Measurements from ENCODE around the gene IZUMO1. TPM values are rescaled to one million over a fixed set of nuclear protein-coding genes. Genes with fewer than 3 reads are reported as not detected.

The IZUMO1 gene
- 0.16 and 0.50 TPM in 2 replicates for total RNA-seq

DNA sequence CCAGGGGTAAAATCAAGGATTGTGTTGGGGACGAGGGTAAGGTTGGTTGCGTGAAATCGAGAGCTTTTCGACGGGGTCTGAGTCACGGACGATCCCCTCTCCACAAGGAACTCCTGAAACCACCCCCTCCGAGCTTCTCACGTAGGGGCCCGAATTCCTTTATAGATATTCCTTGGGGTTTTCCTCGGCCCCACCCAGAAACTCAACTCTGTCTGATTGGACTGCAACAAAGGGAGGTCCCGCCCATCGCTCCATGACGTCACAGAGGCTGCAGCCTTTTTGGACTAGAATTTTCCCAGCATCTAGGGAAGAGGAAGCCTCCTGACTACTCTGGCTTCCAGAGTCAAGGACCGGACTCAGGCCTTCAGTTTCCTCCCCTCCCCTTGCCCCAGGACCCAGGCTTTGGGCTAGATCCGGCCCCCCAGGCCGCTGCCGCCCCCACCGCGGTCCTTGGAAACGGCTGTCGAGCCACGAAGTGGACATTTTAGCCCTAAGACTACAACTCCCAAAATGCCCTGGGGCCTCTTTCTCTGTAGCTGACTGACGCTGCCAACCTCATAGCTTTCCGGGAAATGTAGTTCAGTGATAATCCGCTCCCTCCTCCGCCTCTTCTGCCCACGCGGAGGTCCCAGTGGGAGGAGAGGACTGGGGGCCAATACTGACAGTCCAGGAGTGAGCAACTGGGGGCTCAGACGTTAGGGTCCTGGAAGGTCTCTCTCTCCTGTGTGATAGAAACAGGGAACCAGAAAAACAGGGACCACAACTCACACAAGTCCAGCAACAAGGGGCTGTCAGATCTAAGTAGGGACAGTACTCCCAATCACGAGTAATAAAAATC is at the start of gene IZUMO1:
TSS of gene IZUMO1 (minus strand) at position 172 of the 838 bp plus-strand sequence. CDS start 1,050 bp downstream, outside the sequence.

GRCh38 chr19:48755084-48755641 is 8.5 kb upstream of the IZUMO1 start, which contains the start of gene FGF21:
Gene FGF21, plus strand, starts transcription at chr19:48755524. Its CDS starts 713 bp downstream, at chr19:48756237.

DNA sequence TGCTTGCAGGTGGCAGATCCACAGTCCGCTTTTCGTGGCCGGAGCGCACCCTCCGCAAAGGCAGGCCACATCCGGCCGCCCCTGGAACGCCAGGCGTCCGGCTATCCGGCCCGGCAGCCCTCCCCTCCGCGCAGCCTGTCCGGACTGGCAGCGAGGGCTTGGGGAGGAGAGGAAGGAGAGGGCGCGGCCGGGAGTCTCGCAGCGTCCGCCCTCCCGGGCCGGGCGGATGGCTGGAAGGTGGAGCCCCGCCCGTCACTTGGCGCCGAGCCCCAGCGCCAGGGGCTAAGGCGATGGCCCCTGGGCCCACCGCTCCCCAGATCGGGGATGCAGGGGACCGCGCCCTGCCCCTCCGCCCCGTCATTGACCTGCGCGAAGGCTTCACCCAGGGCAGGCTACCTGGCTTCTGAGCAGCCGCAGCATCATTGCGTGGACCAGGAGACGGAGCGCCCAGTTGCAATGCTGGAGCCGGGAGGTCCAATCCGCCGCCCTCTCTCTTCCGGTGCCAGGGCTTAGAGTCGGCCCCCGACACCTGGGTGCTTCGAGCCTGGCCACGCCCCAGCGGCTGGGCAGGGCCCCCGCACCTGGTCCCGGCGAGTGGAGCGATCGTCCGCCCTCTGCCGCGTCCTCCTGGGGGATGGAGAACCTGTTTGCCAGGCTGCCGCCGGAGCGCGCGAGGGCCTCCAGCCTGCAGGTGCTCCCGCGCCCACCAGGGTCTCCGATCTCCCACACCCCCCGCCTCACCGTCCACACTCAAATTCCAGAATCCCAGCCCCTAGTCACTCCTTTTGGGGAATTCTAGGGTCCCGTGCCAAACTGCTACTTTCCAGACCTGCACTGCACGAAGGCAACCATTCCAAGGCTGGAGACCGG is 6.0 kb upstream of the IZUMO1 start, which contains the start of gene FUT1:
TSS of gene FUT1 (minus strand) at position 146 of the 870 bp plus-strand sequence. CDS start 1,360 bp downstream, outside the sequence.

DNA sequence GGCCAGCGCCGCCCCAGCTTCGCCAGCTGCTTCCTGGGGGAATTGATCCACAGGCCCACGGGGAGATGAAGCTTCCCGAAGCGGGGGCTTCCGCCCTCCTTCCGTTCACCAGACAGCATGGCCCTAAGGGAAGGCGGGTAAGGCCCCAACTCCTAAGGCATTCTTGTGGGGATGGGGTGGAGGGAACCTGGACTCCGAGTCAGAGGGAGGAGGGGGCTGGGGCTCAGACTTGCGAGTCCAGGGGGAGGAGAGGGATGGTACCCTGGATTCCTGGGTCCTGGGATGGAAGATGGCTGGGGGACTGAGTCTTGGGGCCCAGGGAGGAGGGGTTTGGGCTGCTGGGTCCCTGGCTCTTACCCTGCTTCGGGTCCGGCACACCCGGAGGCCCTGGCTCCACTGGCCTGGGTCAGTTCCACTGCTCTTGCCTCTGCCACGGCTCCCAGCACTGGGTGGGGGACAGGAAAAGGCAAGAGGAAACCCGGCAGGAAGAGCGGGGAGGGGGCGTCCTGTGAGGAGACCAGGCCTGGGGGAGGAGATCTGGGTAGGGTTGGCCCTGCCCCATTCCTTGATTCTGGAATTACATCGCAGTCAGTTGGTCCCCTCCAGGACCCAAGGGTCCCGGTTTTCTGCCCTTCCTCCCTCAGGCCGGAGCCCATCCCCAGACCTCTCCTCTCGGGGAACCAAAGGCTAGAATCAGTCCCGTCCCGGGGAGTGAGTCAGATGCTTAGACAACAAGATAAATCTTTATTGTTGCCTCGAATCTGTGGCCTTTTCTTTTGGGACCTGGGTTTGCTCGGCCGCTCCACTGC is 6.3 kb downstream of the IZUMO1 start, which contains the start of gene RASIP1:
TSS of gene RASIP1 (minus strand) at position 447 of the 809 bp plus-strand sequence. CDS start at position 119, 328 bp downstream.

GRCh38 chr19:48719263-48720171 is 27.2 kb downstream of the IZUMO1 start, which contains the start of gene MAMSTR:
Gene MAMSTR, minus strand, starts transcription at chr19:48719725. Its CDS starts 694 bp downstream, at chr19:48719031.

DNA sequence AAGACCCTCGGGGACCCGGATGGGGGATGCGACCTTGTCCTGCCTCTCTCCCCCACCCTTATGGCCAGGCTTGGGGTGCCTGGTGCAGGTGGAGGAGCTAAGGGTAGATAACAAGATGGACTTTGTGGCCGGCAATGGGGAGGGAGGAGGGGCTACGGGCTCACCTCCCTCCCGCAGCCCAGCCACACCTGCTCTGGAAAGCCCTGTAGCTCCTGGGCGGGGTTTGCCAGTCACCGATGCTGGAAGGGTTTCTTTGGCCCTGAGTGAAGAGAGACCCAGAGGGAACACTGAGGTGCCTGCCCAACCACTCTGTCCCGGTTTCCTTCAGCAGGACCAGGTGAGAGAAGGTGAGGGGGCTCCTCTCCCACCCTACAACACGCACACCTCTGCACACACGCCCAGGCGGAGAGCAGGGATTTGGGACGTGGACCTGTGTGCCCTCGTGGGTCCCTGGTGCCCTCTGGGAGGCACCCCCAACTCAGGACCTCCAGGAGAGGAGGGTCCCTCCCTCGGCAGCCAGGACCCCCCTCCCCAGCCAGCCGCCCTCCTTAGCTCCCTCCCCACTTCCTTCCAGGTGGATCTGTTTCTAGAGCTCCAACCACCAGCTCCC is 50.9 kb downstream of the IZUMO1 start, which contains the start of gene FUT2:
TSS of gene FUT2 (plus strand) at position 229 of the 610 bp plus-strand sequence. CDS start 6,986 bp downstream, outside the sequence.

Other genes with a start within 250 kb of the IZUMO1 start
- 0.06 TPM in 1 of 2 replicates, not detected in the other for gene LMTK3, start 235.1 kb downstream of the IZUMO1 start, total RNA-seq
- not detected in 2 replicates for gene SULT2B1, start 194.7 kb downstream of the IZUMO1 start, total RNA-seq
- gene SPACA4, start 140.2 kb downstream of the IZUMO1 start, total RNA-seq: not detected in 2 replicates
- gene FAM83E, start 131.8 kb downstream of the IZUMO1 start, total RNA-seq: 0.49 and 0.94 TPM in 2 replicates
- 1,360 and 2,089 TPM in 2 replicates for gene RPL18, start 127.7 kb downstream of the IZUMO1 start, total RNA-seq
- 5.2 and 6.4 TPM in 2 replicates for gene SPHK2, start 127.4 kb downstream of the IZUMO1 start, total RNA-seq
- 1.5 and 2.6 TPM in 2 replicates for gene DBP, start 109.5 kb downstream of the IZUMO1 start, total RNA-seq
- 0.97 and 2.7 TPM in 2 replicates for gene CA11, start 100.7 kb downstream of the IZUMO1 start, total RNA-seq
- 0.06 and 0.16 TPM in 2 replicates for gene NTN5, start 73.9 kb downstream of the IZUMO1 start, total RNA-seq
- not detected in 2 replicates for gene FUT2, start 50.9 kb downstream of the IZUMO1 start, total RNA-seq
- gene MAMSTR, start 27.2 kb downstream of the IZUMO1 start, total RNA-seq: 0.16 and 0.25 TPM in 2 replicates
- gene RASIP1, start 6.3 kb downstream of the IZUMO1 start, total RNA-seq: 60.3 and 78.2 TPM in 2 replicates
- 6.3 and 6.9 TPM in 2 replicates for gene FUT1, start 5.7 kb upstream of the IZUMO1 start, total RNA-seq
- not detected in 2 replicates for gene FGF21, start 8.6 kb upstream of the IZUMO1 start, total RNA-seq
- 31.7 and 33.9 TPM in 2 replicates for gene BCAT2, start 64.1 kb upstream of the IZUMO1 start, total RNA-seq
- gene HSD17B14, start 89.6 kb upstream of the IZUMO1 start, total RNA-seq: 5.7 and 9.9 TPM in 2 replicates
- gene PLEKHA4, start 121.7 kb upstream of the IZUMO1 start, total RNA-seq: 0.32 and 4.3 TPM in 2 replicates
- 22.8 and 63.6 TPM in 2 replicates for gene PPP1R15A, start 125.5 kb upstream of the IZUMO1 start, total RNA-seq
- 0.13 and 0.16 TPM in 2 replicates for gene TULP2, start 151.8 kb upstream of the IZUMO1 start, total RNA-seq
- 158 and 247 TPM in 2 replicates for gene NUCB1, start 153.4 kb upstream of the IZUMO1 start, total RNA-seq
- gene DHDH, start 186.8 kb upstream of the IZUMO1 start, total RNA-seq: not detected in 2 replicates
- 90.2 and 164 TPM in 2 replicates for gene BAX, start 208.0 kb upstream of the IZUMO1 start, total RNA-seq
- gene FTL, start 218.4 kb upstream of the IZUMO1 start, total RNA-seq: 707 and 962 TPM in 2 replicates
- gene GYS1, start 246.4 kb upstream of the IZUMO1 start, total RNA-seq: 24.0 and 25.6 TPM in 2 replicates
- 199 and 209 TPM in 2 replicates for gene RUVBL2, start 247.0 kb upstream of the IZUMO1 start, total RNA-seq